IPS-18c (cell line): ENCODE measurements around the gene PSMB10.
"Not testable (repeated sequence)": the region's sequence is repeated elsewhere in the genome, so short reads cannot be mapped to it uniquely, and the experiment has no call there.

ENCODE experiments used
- H3K4me3 ChIP-seq: 2 replicates; pipeline ENCODE4 v1.7.0; 2013; ENCODE audit warnings: low read depth, mild to moderate bottlenecking, low read length, moderate library complexity; ENCODE audit not compliant: insufficient read depth
- H3K9me3 ChIP-seq: one replicate; pipeline ENCODE4 v1.6.1; 2013; ENCODE audit warnings: mild to moderate bottlenecking, low read length, moderate library complexity; ENCODE audit not compliant: control insufficient read depth, insufficient read depth

Gene PSMB10

DNA sequence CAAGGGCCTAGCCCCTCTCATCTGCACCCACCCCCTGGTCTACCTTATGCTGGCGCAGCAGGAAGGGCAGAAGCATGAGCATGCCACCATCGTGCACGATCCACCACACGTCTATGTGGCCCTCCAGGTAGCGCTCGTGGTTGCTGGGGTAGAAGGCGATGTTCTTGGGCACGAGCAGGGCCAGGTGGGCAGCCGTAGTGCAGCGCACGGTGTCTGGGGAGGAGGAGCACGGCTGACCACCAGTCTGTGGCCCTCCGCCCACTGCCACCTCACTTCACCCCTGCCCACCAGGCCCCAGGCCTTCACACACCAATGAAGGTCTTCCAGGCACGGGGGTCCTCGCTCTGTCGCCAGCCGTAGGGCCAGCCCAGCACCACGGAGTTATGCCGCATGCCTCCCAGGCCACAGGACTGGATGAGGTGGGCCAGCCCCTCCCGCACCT lies 9.5 kb upstream of the PSMB10 start:
- H3K9me3 ChIP-seq = no peaks in the 10 kb centered on the region

DNA sequence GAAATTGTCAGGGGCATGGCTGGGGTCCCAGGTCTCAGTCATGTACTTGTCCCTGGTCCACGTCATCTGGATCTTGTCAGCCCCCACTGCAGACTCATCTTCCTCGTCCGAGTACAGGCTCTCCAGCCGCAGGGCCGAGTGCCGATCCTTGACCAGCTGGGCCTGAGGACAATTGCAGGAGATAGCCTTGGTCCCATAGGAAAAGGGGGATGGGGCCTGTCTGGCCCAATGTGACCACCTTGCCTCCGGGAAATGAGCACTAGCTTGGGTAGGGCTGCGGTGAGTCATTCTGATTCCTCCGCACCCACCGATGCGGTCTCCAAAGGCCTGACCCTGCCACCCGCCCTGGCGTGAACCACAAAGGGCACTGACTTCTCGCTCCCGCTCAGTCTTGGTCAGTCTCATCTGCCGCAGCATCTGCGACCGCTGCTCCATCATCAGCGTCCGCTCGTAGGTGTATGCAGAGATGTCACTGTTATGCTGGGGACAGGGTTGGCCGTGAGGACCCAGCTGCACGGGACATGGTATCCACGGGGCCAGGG lies 8.8 kb upstream of the PSMB10 start:
- Histone ChIP-seq H3K9me3 (no peaks in the 10 kb centered on the region), H3K4me3 (no peak overlapping the region)

More for the DNA sequence above, 9.5 kb upstream of the PSMB10 start:
- no peak overlapping the region for H3K4me3 ChIP-seq

DNA sequence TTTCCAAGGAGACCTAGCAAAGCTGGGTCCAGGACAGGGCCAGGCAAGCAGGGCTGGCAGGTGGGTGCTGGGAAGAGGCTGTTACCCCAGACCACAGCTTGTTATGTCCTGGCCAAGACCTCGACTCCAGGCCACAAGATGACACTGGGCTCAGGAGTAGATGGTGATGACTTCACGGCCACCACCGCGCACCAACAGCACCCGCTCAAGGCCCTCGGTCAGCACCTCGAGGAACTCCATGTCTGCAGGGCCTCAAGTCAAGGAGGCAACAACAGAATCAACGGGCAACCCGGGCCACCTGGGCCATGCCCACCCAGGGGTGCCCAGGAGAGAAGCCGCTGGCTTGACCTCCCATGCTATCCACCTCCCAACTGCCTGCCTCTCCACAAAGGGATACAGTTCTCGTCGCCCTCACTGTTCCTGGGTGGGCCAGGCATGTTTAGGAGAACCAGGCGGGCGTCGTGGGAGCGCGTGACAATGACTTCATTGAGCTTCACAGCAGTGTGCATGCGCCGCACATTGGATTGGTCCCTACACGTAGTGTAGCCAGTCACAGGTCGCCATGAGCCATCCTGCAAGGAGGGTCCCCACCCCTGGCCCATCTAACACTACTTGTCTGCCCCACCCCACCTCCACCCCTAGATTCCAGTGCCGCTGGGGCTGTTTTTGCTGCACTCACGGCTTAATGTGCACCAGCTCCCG lies 8.2 kb upstream of the PSMB10 start:
- no peak overlapping the region for H3K4me3 ChIP-seq
- no peaks in the 10 kb centered on the region for H3K9me3 ChIP-seq

DNA sequence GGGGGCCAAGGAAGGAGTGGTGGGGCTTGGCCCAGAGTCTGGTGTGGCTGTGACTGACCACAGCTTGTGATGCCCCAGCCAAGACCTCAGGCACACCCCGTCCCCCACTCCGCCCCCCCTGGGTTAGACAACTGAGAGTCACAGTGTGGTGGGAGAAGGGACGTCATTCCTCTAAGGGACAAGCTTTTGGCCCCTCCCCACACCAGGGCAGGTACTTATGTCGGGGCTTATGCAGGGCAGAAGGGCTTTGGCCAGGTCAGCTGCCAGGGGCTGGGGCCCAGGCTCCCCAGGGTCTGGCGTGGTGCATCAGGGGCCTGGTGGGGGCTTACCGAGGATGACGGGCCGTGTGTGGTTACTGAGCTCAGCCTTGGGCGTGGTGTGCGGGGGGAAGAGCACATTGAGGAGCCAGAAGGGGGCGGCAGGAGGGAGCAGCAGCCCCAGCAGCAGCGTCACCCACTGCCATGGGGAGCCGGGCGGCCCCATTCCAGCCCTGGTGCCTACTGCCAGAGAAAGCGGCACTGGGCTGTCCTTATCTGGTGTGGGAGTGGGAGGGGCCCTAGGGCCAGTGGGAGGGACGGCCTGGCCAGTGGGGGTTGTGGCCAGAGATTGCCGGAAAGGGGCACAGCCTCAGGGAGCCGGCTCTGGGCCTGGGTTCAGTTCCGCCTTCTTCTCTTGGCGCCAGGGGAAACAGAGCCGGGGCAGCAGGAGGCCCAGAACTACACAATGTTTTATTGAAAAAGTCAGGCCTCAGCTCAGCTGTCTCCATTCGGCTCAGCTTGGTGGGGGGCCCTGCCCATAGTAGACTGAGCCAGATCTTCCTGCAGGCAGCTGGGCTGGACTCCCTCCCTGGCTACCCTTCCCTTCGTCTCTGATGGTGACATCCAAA lies 7.2 kb upstream of the PSMB10 start, which contains the start of gene LCAT:
Gene LCAT, minus strand, starts transcription at position 502 of the 886 bp plus-strand sequence. Its CDS starts 19 bp downstream, at position 483.
- H3K4me3 ChIP-seq = no peak within 1 kb of the TSS
- H3K9me3 ChIP-seq = no peaks in the 10 kb centered on the region

DNA sequence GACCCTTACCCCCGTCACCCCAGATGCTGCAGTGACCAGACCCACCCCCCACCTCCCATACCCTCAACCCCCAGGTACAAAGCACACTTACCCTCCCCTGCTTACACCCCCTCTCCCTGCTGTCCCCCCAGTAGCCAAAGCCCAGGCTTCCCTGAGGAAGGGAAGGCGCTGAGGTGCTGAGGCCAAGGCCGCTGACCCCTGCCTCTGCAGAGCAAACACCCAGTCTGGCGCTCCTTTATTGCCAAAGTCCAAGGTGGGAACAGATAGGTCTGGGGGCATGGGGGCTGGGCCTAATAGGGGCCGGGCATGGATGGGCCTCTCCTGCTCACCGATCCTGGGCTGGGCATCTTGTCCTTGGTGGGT lies 6.6 kb upstream of the PSMB10 start:
- no peak overlapping the region for H3K4me3 ChIP-seq
- H3K9me3 ChIP-seq = no peaks in the 10 kb centered on the region

DNA sequence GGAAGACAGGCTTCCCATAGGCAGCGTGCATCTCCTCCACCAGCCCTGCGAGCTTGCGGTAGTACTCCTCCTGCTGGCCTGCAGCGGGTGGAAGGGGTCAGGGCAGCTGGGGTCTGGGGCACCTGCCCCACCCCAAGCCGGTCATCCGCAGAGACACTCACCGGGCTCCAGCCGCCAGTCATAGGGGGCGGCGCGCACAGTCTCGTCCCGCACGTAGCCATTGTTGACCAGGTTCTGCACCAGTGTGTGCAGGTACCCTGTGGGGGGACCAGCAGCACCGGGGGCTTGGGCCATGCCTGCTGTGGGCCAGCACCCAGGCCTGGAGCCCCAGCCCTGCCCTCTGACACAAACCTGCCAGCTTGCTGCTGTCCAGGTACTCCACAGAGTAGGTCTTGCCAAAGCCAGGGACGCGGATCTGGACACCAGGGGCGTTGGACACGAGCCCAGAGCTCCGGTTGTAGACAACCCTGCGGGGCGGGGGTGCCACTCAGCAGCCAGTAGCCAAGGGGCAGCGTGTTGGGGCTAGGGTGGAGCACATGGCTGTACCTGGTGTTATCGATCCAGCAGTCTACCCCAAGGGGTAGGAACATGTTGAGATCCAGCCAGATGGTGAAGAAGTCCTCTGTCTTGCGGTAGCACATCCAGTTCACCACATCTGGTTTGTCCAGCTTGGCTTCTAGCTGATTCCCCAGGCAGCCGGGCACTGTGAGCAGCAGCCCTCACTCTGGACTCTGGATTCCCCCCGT lies 6.0 kb upstream of the PSMB10 start:
- no peaks in the 10 kb centered on the region for H3K9me3 ChIP-seq
- no peak overlapping the region for H3K4me3 ChIP-seq

DNA sequence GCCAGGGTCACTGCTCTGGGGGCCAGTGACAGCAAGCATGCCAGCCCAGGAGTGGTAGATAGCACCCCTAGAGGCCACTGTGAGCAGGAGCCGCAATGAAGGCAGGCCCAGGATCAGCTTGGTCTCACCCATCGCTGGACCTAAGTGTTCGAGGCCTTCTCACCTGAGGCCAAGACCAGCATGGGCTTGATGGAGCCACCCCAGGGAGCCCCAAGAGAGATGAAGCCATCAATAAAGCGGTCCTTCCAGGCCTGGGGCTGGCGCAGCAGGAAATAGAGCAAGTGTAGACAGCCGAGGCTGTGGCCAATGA lies 5.5 kb upstream of the PSMB10 start:
- Histone ChIP-seq H3K9me3 (no peaks in the 10 kb centered on the region), H3K4me3 (no peak overlapping the region)

DNA sequence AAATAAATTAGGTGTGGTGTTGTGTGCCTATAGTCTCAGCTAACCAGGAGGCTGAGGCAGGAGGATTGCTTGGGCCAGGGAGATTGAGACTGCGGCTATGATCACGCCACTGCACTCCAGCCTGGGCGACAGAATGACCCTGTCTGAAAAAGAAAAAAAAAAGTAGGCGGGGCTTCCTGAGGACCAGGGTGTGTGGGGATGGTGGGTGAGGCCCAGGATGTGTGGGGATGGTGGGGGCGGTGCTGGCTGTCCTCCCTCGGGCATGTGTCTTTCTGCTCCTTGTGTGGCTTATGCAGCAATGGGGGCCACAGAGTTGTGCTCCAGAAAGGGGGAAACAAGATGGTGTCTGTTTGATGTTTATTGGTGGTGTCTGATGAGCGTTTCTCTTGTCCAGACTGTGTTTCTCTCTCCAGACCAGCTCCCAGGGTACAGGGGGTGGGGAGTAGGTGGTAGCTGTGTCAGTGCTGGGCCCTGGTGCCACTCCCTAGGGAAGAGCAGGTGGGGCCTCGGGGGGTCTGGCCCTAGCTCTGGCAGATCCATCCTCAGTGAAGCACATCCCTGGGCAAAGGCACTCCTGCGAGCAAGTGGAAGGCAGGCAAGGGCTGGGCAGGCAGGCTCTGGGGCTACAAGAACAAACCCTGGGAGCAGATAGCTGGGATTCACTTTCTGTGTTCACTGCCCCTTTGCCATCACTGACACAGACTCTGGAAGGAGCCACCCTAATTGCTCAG lies 5.0 kb upstream of the PSMB10 start:
- Histone ChIP-seq H3K4me3 (no peak overlapping the region; the same call in 1 of the 2 replicates), H3K9me3 (no peaks in the 10 kb centered on the region)

DNA sequence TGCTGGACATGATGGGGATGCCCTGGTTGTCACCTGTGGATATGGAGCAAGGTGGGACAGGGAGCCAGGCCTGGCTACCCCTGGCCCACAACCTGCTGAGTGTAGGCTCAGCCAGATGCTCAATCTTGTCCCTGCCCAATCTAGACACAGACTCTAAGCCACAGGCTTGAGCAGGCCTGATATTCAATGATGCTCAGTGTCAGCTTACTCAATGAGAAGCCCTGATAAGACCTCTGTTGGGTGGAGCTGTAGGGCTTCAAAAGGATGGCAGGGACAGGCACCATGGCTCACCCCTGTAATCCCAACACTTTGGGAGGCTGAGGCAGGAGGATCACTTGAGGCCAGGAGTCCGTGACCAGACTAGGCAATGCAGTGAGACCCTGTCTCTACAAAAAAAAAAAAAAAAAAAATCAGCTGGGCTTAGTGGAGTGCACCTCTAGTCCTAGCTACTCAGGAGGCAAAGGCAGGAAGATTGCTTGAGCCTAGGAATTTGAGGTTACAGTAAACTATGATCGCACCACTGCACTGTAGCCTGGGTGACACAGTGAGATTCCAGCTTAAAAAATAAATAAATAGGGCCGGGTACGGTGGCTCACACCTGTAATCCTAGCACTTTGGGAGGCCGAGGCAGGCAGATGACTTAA lies 3.9 kb upstream of the PSMB10 start:
- H3K4me3 ChIP-seq = no peak overlapping the region
- no peaks in the 10 kb centered on the region for H3K9me3 ChIP-seq

DNA sequence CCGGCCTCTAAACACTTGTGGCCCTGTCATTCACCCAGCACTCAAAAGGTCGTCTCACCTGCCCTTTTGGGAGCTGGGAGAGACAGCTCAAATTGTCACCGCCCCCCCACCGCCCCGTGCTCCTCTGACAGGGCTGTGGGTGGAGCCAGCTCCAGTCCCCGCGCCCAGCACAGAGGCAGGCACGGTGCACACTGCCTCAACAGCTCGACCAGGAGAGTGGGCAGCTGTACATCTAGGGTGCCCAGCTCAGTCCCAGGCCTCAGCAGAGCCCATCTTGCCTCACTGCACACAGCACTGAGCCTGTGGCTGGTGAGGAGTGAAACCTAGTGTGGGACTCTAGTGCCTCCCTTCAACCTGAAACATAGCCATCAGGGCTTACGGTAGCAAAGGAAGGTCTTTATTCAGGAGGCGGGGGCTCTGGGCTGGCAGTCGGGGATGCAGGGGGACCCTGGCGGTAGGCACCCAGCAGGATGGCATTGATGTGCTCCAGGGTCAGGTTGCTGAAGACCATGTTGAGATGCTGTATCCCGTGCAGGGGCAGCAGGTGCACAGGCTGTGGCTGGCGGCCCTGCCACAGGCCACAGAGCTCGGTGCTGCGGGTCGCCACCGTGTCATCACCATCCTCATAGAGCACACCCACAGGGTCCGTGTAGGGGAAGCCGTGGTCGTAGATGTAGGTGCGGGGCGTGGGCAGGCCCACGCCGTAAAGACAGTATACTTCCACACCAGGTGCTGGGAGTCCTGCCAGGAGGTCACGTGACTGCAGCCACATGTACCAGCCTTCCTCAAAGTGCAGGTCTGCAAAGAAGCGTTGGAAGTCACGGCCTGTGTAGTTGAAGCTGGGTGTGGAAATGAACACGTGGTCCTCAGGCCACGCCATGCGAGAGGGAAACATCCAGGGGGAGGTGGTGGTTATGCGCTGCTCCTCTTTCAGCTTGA lies 3.1 kb upstream of the PSMB10 start:
- H3K9me3 ChIP-seq = no peaks in the 10 kb centered on the region
- H3K4me3 ChIP-seq = no peak overlapping the region

DNA sequence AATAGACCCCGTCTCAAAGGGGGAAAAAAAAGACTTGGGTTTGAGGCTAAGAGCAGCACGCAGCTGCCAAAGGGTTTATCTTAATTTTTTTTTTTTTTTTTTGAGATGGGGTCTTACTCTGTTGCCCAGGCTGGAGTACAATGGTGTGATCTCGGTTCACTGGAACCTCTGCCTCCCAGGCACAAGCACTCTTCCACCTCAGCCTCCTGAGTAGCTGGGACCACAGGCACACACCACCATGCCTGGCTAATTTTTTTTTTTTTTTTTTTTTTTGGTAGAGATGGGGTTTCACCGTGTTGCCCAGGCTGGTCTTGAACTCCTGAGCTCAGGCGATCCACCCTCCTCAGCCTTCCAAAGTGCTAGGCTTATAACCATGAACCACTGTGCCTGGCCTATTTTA lies 1.1 kb upstream of the PSMB10 start:
- H3K9me3 ChIP-seq, H3K4me3 ChIP-seq: not testable (repeated sequence)

DNA sequence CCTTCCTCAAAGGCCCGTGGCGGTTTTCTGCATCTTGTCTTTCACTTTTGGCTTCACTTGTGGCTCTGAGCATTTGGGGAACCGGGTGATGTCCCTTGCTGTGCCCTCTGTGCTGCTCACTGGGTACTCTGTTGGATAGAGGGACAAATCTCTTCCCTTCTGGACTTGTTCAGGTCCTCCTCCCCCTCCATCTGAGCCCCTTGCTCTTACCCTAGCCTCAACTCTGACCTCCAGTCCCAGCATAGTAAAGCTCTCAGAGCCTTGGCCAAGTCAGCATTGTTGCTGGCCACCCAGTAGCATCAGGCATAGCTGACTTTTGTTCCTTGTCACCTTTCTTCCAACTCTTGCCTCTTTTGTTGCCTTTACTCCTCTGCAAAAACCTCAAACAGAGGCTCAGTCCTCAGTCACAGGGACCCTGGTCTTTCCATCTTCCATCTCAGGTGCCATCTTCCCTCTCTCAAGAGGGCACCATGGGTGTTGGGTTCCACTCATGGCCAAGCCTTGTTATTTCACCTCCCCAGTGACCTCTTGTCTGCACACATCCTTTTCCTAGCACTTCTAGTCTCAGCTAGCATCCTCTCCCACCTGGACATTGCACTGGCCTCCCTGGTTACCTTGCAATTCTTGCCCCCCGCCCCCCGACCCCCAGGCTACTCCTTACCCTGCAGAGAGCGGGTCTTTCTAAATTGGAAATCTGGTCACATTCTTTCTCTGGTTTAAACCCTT lies 393 bp upstream of the PSMB10 start:
- Histone ChIP-seq H3K4me3 (peak overlapping the region; percentile 94), H3K9me3 (no peaks in the 10 kb centered on the region)

DNA sequence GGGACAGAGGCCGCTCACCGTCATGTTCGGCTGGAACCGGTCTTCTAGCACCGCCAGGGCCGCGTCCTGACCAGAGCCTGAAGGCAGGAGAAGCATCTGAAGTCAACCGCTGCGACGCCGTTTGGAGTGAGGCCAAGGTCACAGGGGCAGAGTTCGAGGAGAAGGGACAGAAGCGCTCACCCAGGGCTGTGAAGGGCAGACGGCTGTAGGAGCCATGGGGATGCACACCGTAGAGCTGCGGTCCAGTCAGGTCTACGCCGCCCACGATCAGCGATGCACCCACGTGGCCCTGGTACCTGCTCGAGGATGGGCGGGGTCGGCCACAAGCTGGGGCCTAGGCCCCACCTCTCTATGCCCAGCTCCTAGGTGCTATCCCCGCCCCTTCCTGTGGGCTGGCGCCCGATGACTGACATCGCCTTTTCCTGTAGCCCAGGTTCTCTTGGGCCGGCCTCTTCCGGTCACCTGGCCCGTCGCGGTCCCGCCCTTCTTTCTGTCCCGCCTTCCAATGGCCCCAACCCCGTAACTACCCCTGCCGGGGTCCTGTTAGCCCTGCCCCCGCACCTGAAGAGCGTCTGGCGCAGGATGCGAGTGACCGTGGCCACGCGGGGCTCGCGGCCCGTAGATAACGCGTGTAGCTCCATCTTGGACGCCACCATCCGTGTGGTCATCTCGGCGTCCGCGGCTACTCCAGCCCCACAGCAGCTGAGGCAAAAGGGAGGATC lies 1.1 kb downstream of the PSMB10 start:
- Histone ChIP-seq H3K9me3 (no peaks in the 10 kb centered on the region), H3K4me3 (peak overlapping the region; percentile 94)

DNA sequence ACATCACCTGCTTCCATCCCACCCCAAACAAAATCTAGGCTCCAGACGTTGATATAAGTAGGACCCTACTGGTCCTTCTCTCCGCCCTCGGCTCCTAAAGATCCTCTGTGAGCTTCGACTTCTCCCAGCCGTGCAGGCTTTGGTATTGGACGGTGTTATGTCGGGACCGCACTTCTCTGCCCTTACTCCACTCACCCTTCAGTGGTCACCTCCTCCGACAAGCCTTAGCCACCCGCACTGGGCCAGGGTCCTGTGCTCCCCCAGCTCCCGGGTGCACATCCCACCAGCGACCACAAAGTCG lies 1.6 kb downstream of the PSMB10 start:
- peak overlapping the region; percentile 94 for H3K4me3 ChIP-seq

More for the DNA sequence above, 1.6 kb downstream of the PSMB10 start:
- H3K9me3 ChIP-seq = no peaks in the 10 kb centered on the region
